HG02840 (cell line): ENCODE measurements around the gene HOATZ.

Experiments
- ATAC-seq: cut with Tn5 transposase; IDR thresholded peaks from one replicate; pipeline ENCODE4 v1.9.1; 2021; ENCODE audit warnings: mild to moderate bottlenecking, moderate library complexity, moderate number of reproducible peaks; ENCODE audit not compliant: unreplicated experiment, low FRiP score

Gene HOATZ

DNA sequence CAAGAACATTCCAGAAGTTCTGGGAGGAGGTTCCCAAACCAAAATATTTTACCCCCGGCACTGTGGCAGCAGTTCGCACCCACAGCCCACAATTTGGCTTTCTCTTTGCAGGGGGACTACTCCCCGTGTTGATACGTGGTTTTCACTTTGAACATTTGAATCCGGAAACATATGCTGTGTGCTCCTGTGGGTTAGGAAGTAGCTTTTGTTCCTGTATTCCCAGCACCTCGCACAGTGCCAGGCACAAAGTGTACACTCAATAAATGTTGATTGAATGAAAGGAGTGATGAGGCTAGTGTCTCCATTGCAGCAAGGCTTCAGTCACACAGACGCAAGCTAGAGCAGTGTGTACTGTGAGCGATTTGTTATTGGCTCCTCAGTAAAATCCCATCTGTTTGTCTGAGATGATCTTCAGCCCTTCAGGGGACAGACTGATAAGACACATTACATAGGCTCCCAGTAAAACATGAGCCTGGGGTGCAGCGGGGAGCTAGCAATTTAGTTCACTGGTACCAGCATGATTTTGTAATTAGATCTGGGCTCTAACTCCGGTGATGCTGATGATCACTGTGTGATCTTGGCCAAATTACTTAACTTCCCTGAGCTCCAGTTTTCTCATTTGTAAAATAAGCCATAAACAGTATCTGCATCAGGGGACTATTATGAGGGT lies 28.2 kb downstream of the HOATZ start:
- no peak for ATAC-seq

- no peak for ATAC-seq
Observed at GRCh38 chr11:111548525-111548924, 33.9 kb downstream of the HOATZ start.

DNA sequence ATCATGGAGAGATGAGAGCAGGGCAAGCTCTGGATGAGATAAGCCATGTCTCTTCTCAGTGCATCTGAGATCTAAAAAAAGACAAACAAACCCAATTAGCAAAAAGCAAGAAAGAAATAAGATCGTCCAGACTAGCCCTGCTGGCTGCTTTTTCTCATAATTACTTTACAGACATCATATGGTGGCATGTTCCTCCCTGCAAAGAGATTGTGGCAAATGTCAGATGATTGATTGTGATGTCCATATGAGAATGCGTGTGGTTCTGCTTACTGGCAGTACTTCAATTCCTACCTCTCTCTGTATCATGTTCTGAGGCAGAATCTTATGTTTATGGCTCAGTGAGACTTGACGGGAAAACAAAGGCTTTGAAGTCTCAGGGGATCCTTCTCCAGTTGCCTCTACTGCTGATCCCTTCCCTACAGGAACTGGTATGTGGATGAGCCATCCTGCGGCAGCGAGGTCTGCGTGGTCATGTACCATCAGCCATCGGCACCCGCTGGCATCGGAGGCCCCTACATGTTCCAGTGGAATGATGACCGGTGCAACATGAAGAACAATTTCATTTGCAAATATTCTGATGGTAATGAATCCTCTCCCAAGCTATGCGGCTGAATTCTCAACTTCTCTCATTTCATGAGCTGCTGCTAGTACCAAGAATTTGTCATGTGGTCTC lies 34.8 kb downstream of the HOATZ start:
- ATAC-seq, result no peak

GRCh38 chr11:111549869-111550203 lies 35.3 kb downstream of the HOATZ start:
- no peak for ATAC-seq

DNA sequence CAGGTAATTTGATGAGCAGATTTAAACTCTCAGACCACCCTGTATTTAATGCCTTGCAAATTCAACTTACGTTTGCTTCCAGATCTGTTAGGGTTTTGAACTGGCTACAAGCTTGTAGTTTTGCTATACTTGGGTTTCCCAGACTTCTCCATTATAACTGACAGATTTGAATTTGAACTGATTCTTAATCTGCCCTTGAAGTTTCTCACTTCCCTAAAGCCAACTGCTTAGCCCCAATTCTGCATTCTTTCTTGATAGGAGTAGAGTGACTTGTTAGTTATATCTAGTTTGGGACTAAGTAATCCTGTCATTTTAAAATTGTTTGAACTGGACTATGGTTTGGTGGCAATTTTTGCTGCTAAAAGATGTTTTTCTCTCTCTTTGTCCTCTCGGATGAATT lies 35.7 kb downstream of the HOATZ start:
- no peak for ATAC-seq

- ATAC-seq, result no peak
Observed at GRCh38 chr11:111554532-111554931, 40.0 kb downstream of the HOATZ start.

DNA sequence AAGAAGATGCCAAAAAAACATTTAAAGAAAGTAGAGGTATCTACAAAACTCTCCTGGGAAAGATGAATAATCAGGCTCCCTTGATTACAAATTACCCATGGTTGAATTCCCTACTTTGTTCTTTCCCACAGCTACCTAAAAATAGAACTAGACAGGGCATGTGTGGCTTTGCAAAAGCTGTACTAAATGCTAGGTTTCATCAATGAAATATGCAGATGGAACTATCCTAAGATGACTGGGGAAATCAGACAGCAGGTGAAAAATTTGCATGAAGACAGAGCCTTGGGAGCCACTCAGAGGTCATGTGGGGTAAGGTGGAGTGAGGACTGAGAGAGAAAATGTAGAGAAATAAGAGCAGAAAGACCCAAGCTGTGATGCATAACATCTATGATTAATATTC lies 40.7 kb downstream of the HOATZ start:
- ATAC-seq, result no peak

DNA sequence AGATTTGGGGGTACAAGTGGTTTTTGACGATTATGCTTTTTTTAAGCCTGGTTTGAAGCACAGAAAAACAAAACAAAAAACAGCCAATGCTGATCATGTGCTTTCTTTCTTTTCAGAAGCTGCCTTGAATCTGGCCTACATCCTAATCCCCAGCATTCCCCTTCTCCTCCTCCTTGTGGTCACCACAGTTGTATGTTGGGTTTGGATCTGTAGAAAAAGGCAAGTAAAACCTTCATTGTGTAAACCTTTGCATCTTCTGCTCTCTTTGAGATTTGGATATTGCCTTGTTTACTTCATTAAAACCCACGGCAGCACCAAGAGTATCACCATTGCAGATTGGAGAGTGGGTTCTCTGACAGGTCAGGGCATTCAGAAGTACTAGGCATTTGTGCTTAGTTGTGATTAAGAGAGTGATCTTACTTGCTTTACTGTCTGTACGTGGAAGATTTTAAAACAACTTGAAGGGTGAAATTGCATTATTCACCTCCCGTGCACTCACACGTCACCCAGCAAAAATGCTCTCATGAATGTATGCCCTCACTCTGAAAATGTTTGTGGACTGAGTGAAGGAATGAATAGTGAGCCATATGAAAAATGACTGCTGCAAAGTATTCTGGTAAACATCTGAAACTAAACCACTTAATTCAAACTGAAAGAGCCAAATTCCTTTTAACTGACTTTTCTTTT lies 43.0 kb downstream of the HOATZ start:
- no peak for ATAC-seq

GRCh38 chr11:111559800-111560464 lies 45.4 kb downstream of the HOATZ start:
- ATAC-seq, result no peak

DNA sequence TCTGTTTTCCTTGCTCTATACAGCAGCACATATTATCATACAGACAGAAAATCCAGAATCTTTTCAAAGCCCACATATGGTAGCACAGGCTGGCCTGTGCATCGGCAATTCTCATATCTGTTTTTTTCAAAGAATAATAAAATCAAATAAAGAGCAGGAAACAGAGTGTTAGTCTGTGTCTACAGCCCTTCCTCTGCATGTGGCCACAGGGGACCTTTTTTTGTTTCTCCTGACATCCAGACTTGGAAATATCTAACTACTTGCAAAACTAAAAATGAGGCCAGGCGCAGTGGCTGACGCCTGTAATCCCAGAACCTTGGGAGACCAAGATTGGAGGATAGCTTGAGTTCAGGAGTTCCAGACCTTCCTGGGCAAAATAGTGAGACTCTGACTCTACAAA lies 46.2 kb downstream of the HOATZ start:
- no peak for ATAC-seq

DNA sequence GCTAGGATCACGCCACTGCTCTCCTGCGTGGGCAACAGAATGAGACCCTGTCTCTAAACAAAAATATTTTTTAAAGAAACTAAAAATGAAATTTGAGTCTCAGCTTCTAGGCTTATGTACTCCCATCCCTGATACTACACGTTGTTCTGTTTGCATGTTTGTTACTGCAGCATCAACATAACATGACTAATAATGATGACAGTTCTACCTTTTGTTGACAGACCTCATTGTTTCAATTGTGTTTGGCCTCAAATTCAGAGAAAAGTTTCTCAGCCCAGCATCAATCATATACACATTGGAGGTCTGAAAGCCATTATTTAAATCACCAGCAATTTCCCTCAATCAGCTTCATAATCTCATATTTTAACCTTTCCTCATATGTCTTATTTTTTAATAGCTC lies 46.7 kb downstream of the HOATZ start:
- ATAC-seq, result no peak

- ATAC-seq, result no peak
Observed at GRCh38 chr11:111561791-111562325, 47.3 kb downstream of the HOATZ start.

DNA sequence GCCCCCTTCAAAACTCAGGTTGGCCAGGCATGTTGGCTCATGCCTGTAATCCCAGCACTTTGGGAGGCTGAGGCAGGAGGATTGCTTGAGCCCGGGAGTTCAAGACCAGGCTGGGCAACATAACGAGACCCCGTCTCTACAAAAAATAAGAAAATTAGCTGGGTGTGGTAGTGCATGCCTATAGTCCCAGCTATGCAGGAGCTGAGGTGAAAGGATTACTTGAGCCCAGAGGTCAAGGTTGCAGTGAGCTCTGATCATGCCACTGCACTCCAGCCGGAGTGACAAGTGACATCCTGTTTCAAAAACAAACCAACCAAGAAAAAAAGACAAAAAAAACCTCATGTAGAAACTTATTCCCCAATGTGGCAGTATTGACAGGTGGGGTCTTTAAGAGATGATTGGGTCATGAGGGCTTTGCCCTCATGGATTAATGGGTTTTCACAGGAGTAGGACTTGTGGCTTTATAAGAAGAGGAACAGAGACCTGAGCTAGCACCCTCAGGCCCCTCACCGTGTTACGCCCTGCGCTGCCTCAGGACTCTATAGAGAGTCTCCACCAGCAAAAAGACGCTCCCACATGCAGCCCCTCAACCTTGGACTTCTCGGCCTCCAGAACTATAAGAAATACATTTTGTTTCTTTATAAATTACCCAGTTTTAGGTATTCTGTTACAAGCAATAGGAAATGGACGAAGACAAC lies 48.3 kb downstream of the HOATZ start:
- no peak for ATAC-seq

DNA sequence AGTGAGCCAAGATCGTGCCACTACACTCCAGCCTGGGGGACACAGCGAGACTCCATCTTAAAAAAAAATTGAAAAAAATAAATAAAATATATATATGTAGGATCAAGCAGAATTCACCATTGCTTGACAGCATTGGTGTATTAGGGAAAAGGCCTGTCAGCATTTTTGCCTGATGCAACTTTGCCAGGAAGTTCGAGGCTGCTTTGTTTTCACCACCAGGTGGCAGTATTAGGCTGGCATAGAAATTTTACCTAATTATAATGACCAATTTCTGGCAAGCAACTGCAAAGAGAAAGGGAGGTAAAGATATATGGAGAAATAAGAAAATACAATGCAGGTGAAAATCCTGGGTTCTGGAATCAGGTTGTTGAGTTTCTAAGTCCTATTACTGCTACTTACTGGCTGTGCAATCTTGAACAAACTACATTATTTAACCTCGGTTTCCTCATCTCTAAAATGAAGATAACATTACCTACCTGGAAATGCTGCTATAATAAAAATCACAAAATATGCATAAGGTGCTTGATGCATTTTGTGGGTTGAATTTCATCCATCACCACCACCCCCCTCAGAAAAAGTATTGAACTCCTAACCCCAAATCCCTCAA lies 50.6 kb downstream of the HOATZ start:
- ATAC-seq, result no peak

GRCh38 chr11:111566324-111566723 lies 51.7 kb downstream of the HOATZ start:
- ATAC-seq, result no peak

DNA sequence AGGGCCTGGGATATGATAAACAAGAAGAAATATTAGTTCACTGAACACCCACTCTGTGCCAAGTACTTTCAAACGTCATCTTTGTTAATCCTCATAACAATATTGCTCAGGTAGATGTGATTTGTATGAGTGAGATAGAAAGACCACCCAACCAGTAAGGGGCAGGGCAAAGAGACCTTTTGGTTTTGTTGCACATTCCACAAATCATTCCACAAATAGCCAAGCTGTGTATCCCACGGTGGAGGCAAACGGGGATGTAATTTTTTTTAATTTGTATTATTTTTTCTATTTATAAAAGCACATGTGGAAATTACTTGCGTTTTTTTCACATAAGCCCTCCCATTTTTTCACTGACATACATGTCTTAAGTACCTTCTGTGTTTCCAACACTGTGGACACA lies 54.9 kb downstream of the HOATZ start:
- ATAC-seq, result no peak

- no peak for ATAC-seq
Observed at GRCh38 chr11:111570796-111571195, 56.2 kb downstream of the HOATZ start.

DNA sequence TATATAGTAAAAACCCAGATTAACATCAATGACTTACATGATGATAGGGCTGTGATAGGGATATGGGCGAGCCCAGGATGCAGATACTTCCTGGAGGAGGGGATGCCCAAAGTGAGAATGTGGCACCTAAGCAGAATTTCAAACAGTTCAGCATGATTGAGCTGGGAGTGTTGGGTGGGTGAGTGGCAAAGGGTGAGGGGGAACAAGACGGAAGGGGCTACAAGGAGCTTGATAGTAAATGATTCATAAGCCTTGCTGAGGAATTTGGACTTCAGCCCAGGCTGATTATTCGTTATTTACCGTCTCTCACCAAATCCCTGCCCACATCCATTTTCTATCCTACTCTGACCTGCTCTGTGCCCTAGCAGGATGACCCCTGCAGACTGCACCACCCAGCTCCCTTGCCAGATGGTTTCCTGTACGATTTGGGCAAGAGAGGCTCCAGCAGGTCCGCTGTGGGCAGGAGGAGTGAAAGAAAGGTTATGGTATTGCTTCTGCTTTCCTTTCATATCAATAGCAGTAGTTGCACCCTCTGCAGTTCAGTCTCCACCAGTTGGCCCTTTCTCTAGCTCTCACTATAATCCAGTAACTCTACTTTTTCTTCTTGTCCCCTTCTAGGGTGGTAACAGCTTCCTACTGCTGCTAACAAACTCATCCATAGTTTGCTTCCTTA lies 57.4 kb downstream of the HOATZ start:
- ATAC-seq, result no peak

GRCh38 chr11:111572581-111572980 lies 58.0 kb downstream of the HOATZ start:
- ATAC-seq, result no peak

DNA sequence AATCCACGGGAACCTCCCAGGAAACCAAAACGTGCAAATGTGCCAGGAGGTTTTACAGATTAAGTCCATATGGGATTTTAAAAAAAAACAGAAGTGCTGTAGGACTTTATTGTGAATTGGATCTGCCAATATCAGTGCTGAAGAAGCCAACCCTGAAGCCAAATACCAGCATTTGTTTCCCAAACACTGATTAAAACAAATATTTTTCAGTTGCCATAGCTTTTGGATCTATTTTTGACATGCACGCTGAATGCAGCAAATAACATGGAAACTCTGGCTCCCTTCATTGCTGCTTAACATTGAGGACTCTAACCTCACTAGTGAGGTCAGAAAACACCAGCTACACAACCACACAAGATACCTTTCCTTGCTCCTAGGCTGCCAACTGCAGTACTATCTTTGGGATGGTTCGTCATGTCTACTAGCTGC lies 59.3 kb downstream of the HOATZ start:
- no peak for ATAC-seq
